WERI-Rb-1 (cell line): ENCODE results near the gene CSNK2A3.

ENCODE experiments used
- DNase-seq: peaks from one replicate; pipeline ENCODE4 v3.0.0-alpha.2; 2020
- H3K27ac ChIP-seq: fragments of 250-450 bp; sonication (Bioruptor Pico); 2 replicates; pipeline ENCODE4 v1.5.1; 2020; ENCODE audit warnings: mild to moderate bottlenecking, moderate library complexity
- H3K27me3 ChIP-seq: fragments of 250-450 bp; sonication (Bioruptor Pico); 2 replicates; pipeline ENCODE4 v1.5.1; 2021; ENCODE audit warnings: mild to moderate bottlenecking, low read depth, moderate library complexity; ENCODE audit not compliant: insufficient read depth, severe bottlenecking
- H3K36me3 ChIP-seq: fragments of 250-450 bp; sonication (Bioruptor Pico); 2 replicates; pipeline ENCODE4 v1.5.1; 2020; ENCODE audit warnings: mild to moderate bottlenecking, moderate library complexity
- H3K4me3 ChIP-seq: 2 replicates; pipeline ENCODE4 v1.5.1; 2011; ENCODE audit warnings: low read depth, mild to moderate bottlenecking, control low read depth, low read length
- H3K9me3 ChIP-seq: fragments of 250-450 bp; sonication (Bioruptor Pico); 2 replicates; pipeline ENCODE4 v1.5.1; 2021; ENCODE audit warnings: mild to moderate bottlenecking, moderate library complexity; ENCODE audit not compliant: severe bottlenecking
- TF ChIP-seq, protein P1 (sequence below): IDR thresholded peaks from 2 replicates; pipeline ENCODE4 v1.5.1; 2011; ENCODE audit warnings: low read depth, mild to moderate bottlenecking, control low read depth, inconsistent platforms, low read length

Gene CSNK2A3

GRCh38 chr11:11396301-11397035, 43.4 kb upstream of the CSNK2A3 start:
- TF ChIP-seq, protein P1, sequence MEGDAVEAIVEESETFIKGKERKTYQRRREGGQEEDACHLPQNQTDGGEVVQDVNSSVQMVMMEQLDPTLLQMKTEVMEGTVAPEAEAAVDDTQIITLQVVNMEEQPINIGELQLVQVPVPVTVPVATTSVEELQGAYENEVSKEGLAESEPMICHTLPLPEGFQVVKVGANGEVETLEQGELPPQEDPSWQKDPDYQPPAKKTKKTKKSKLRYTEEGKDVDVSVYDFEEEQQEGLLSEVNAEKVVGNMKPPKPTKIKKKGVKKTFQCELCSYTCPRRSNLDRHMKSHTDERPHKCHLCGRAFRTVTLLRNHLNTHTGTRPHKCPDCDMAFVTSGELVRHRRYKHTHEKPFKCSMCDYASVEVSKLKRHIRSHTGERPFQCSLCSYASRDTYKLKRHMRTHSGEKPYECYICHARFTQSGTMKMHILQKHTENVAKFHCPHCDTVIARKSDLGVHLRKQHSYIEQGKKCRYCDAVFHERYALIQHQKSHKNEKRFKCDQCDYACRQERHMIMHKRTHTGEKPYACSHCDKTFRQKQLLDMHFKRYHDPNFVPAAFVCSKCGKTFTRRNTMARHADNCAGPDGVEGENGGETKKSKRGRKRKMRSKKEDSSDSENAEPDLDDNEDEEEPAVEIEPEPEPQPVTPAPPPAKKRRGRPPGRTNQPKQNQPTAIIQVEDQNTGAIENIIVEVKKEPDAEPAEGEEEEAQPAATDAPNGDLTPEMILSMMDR: no peak
- no peak overlapping the region for H3K27ac ChIP-seq
- DNase-seq: no peak

GRCh38 chr11:11395126-11395525, 42.1 kb upstream of the CSNK2A3 start:
- no peaks in the 10 kb centered on the region for H3K9me3 ChIP-seq
- no peak overlapping the region for H3K27ac ChIP-seq
- H3K36me3 ChIP-seq: no peaks in the 10 kb centered on the region
- no peak for DNase-seq
- H3K27me3 ChIP-seq: no peaks in the 10 kb centered on the region
- TF ChIP-seq, protein P1: no peak
- no peak overlapping the region for H3K4me3 ChIP-seq

More at GRCh38 chr11:11396301-11397035, 43.4 kb upstream of the CSNK2A3 start:
- no peak overlapping the region for H3K4me3 ChIP-seq
- H3K9me3 ChIP-seq: no peaks in the 10 kb centered on the region
- H3K36me3 ChIP-seq: no peaks in the 10 kb centered on the region
- no peaks in the 10 kb centered on the region for H3K27me3 ChIP-seq

- Histone ChIP-seq H3K4me3 (no peak overlapping the region), H3K27me3 (no peaks in the 10 kb centered on the region), H3K27ac (no peak overlapping the region), H3K36me3 (no peaks in the 10 kb centered on the region), H3K9me3 (no peaks in the 10 kb centered on the region)
- TF ChIP-seq, protein P1: no peak
- DNase-seq: no peak
Observed at GRCh38 chr11:11394241-11394640, 41.2 kb upstream of the CSNK2A3 start.

DNA sequence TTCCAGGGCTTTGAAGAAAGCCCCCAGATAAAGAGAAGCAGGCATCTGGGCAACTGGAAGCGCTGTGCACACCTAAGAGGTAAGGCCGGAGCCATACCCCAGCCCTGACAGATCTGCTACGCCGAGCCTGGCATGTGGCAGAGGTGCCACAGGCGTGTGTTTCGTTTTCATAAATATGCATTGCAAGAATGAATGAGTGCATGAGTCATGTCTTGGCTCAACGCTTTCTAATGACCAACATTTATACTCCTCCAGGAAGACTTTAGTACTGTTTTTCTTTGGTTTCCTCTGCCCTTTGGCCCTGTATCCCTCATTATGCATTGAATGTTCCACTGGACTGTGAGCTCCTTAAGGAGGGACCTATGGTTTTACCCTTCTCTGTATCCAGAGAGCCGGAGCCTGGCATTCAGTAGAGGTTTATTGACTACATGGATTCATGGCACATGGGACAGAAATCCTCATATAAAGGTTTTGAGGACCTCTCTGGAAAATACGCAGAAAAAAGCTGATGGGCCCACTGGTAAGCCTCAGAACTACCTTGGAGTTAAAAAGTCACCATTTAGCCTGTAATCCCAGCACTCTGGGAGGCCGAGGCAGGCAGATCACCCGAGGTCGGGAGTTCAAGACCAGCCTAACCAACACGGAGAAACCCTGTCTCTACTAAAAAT, 38.9 kb upstream of the CSNK2A3 start:
- Histone ChIP-seq H3K36me3 (no peaks in the 10 kb centered on the region), H3K27ac (no peak overlapping the region), H3K4me3 (no peak overlapping the region), H3K27me3 (no peaks in the 10 kb centered on the region), H3K9me3 (no peaks in the 10 kb centered on the region)
- TF ChIP-seq, protein P1: no peak
- DNase-seq: no peak

GRCh38 chr11:11391169-11391568, 38.1 kb upstream of the CSNK2A3 start:
- no peaks in the 10 kb centered on the region for H3K9me3 ChIP-seq
- TF ChIP-seq, protein P1: no peak
- no peak overlapping the region for H3K4me3 ChIP-seq
- H3K27me3 ChIP-seq: no peaks in the 10 kb centered on the region
- no peak for DNase-seq
- no peaks in the 10 kb centered on the region for H3K36me3 ChIP-seq
- H3K27ac ChIP-seq: no peak overlapping the region
